SK-N-SH (cell line): ENCODE results near the gene UEVLD. TPM values are rescaled to one million over a fixed set of nuclear protein-coding genes. Genes with fewer than 3 reads are reported as not detected.

Experiments
- CTCF ChIA-PET: fragments of 300-600, 350-600 bp; formaldehyde crosslinking; extraction: SDS; loops from one replicate; lab custom pipeline; 2021; lab: Yijun Ruan, JAX
- POLR2A ChIA-PET: fragments of 350-600 bp; sonication (Branson Sonifier 250); formaldehyde crosslinking; extraction: SDS; loops from one replicate; lab custom pipeline; 2020; ENCODE audit warnings: antibody characterized with exemption, inconsistent platforms; lab: Yijun Ruan, JAX
- DNase-seq: peaks from one replicate; pipeline ENCODE4 v3.0.0; 2012
- H2AFZ ChIP-seq: fragments of 200-600 bp; sonication (generic); 2 replicates; pipeline ENCODE4 v1.8.1; 2016; ENCODE audit warnings: antibody characterized with exemption, mild to moderate bottlenecking, low read depth
- H3F3A ChIP-seq: fragments of 200-600 bp; sonication (generic); replicated peaks from 2 replicates; pipeline ENCODE3; 2016; ENCODE audit warnings: antibody characterized with exemption, mild to moderate bottlenecking; ENCODE audit not compliant: insufficient read depth
- H3K27ac ChIP-seq, 2 experiments: fragments of 200-500 bp in 1 of 2; fragments of 200-600 bp in 1 of 2; sonication (Bioruptor generic) in 1 of 2; sonication (generic), shearing (Covaris generic) in 1 of 2; 2 replicates each; pipeline versions ENCODE4 v1.5.1 to v1.6.1; 2014 to 2016; ENCODE audit warnings: low read depth in 2 of 2, inconsistent platforms in 1 of 2, low read length in 1 of 2, mild to moderate bottlenecking in 1 of 2, mixed read lengths in 1 of 2
- H3K27me3 ChIP-seq: fragments of 200-600 bp; sonication (generic), shearing (Covaris generic); 2 replicates; pipeline ENCODE4 v1.6.1; 2016; ENCODE audit warnings: mixed run types; ENCODE audit not compliant: insufficient read depth
- H3K36me3 ChIP-seq, 2 experiments: fragments of 200-500 bp in 1 of 2; fragments of 200-600 bp in 1 of 2; sonication (Bioruptor generic) in 1 of 2; sonication (generic) in 1 of 2; replicated peaks in 1 of 2; 2 replicates each; pipeline versions ENCODE3 to v1.5.1; 2014 to 2016; ENCODE audit warnings: low read length in 1 of 2, mild to moderate bottlenecking in 1 of 2; ENCODE audit not compliant: insufficient read depth in 2 of 2, control insufficient read depth in 1 of 2
- H3K4me1 ChIP-seq, 2 experiments: fragments of 200-500 bp in 1 of 2; fragments of 200-600 bp in 1 of 2; sonication (Bioruptor generic) in 1 of 2; sonication (generic), shearing (Covaris generic) in 1 of 2; 2 replicates each; pipeline versions ENCODE4 v1.5.1 to v1.6.1; 2014 to 2016; ENCODE audit warnings: low read depth in 1 of 2, low read length in 1 of 2, mixed run types in 1 of 2; ENCODE audit not compliant: insufficient read depth in 2 of 2, control insufficient read depth in 1 of 2
- H3K4me2 ChIP-seq: fragments of 200-600 bp; sonication (generic), shearing (Covaris generic); 2 replicates; pipeline ENCODE4 v1.6.1; 2017; ENCODE audit warnings: mixed run types
- H3K4me3 ChIP-seq, 2 experiments: fragments of 200-500 bp in 1 of 2; fragments of 200-600 bp in 1 of 2; sonication (Bioruptor generic) in 1 of 2; sonication (generic), shearing (Covaris generic) in 1 of 2; 2 replicates each; pipeline versions ENCODE4 v1.5.1 to v1.8.1; 2014 to 2016; ENCODE audit warnings: low read depth in 2 of 2, inconsistent platforms in 1 of 2, low read length in 1 of 2, mild to moderate bottlenecking in 1 of 2, mixed read lengths in 1 of 2, moderate library complexity in 1 of 2
- H3K79me2 ChIP-seq: fragments of 200-600 bp; sonication (generic); 2 replicates; pipeline ENCODE4 v1.8.1; 2017; ENCODE audit warnings: mild to moderate bottlenecking; ENCODE audit not compliant: insufficient read depth
- H3K9ac ChIP-seq: fragments of 200-600 bp; sonication (generic); 2 replicates; pipeline ENCODE4 v1.6.1; 2017; ENCODE audit warnings: mixed run types
- H3K9me2 ChIP-seq: fragments of 200-600 bp; sonication (generic); 2 replicates; pipeline ENCODE4 v1.6.1; 2017; ENCODE audit warnings: mixed run types
- H3K9me3 ChIP-seq: fragments of 200-600 bp; sonication (generic); 2 replicates; pipeline ENCODE4 v1.6.1; 2017; ENCODE audit warnings: mixed run types, mild to moderate bottlenecking, moderate library complexity
- H4K20me1 ChIP-seq: fragments of 200-600 bp; sonication (generic); 2 replicates; pipeline ENCODE4 v1.6.1; 2017; ENCODE audit warnings: mild to moderate bottlenecking, mixed run types; ENCODE audit not compliant: insufficient read depth
- EP300 ChIP-seq, 2 experiments: IDR thresholded peaks; 2 replicates each; pipeline versions ENCODE4 v1.4.0 to v1.6.1; 2012; ENCODE audit warnings: borderline replicate concordance in 1 of 2, low read depth in 1 of 2, low read length in 1 of 2
- FOSL2 ChIP-seq: IDR thresholded peaks from 2 replicates; pipeline ENCODE4 v1.4.0; 2012; ENCODE audit warnings: low read depth, mild to moderate bottlenecking, moderate library complexity, borderline replicate concordance
- MXI1 ChIP-seq: IDR thresholded peaks from 2 replicates; pipeline ENCODE4 v1.6.1; 2012; ENCODE audit warnings: mild to moderate bottlenecking, low read depth, low read length, improper control_type of control experiment
- NRF1 ChIP-seq: IDR thresholded peaks from 2 replicates; pipeline ENCODE4 v1.6.1; 2012; ENCODE audit warnings: low read depth, mild to moderate bottlenecking, low read length
- PBX3 ChIP-seq: IDR thresholded peaks from 2 replicates; pipeline ENCODE4; 2012
- RAD21 ChIP-seq: IDR thresholded peaks from 2 replicates; pipeline ENCODE4 v1.6.1; 2012; ENCODE audit warnings: mild to moderate bottlenecking, low read length
- REST ChIP-seq: IDR thresholded peaks from 2 replicates; pipeline ENCODE4 v1.6.1; 2012; ENCODE audit warnings: mild to moderate bottlenecking, low read depth, low read length, moderate library complexity
- RFX5 ChIP-seq: IDR thresholded peaks from 2 replicates; pipeline ENCODE4 v1.6.1; 2012; ENCODE audit warnings: mild to moderate bottlenecking, improper control_type of control experiment, low read length
- SIN3A ChIP-seq: IDR thresholded peaks from 2 replicates; pipeline ENCODE4 v1.6.1; 2012; ENCODE audit warnings: low read depth, mild to moderate bottlenecking, low read length, moderate library complexity, borderline replicate concordance
- TCF12 ChIP-seq: IDR thresholded peaks from 2 replicates; pipeline ENCODE4 v1.4.0; 2012
- TEAD4 ChIP-seq: IDR thresholded peaks from 2 replicates; pipeline ENCODE4 v1.4.0; 2012; ENCODE audit warnings: mild to moderate bottlenecking, borderline replicate concordance; ENCODE audit not compliant: insufficient read depth
- USF1 ChIP-seq: IDR thresholded peaks from 2 replicates; pipeline ENCODE4 v1.4.0; 2012; ENCODE audit warnings: low read depth, borderline replicate concordance
- YY1 ChIP-seq: IDR thresholded peaks from 2 replicates; pipeline ENCODE4 v1.4.0; 2012; ENCODE audit warnings: low read depth, mild to moderate bottlenecking
- ZBTB33 ChIP-seq: IDR thresholded peaks from 2 replicates; pipeline ENCODE4 v1.4.0; 2012; ENCODE audit warnings: low read depth, borderline replicate concordance
- WGBS: methylation state at CpG from one replicate; pipeline ENCODE4 v1.1.6; 2017; ENCODE audit warnings: low lambda C conversion rate; 5-methylcytosine and 5-hydroxymethylcytosine counted together
- polyA plus RNA-seq, 3 experiments: library from polyadenylated mRNA; depleted of rRNA; stranded (reverse); fragments of >200 nt; gene quantifications; 2 replicates each; pipeline ENCODE4 v1.2.3, GENCODE V29; 2012
- TF ChIP-seq, protein P1 (sequence below): fragments of 200-600 bp; sonication (generic); IDR thresholded peaks from 2 replicates; pipeline ENCODE4 v1.6.1; 2017; ENCODE audit warnings: antibody characterized with exemption, mild to moderate bottlenecking, moderate library complexity

Gene UEVLD
- polyA plus RNA-seq, 1 of the 3 experiments (the other 2 are of a cell fraction): 8.9 TPM

- Histone ChIP-seq H3F3A (peaks cover 5% of the 10 kb centered on the region), H3K9me2 (no peaks in the 10 kb centered on the region), H3K4me3 (no peak overlapping the region), H3K36me3 (peaks cover 7 to 21% of the 10 kb centered on the region in 2 experiments), H3K9me3 (no peaks in the 10 kb centered on the region), H3K9ac (no peak overlapping the region), H3K27me3 (no peaks in the 10 kb centered on the region), H4K20me1 (no peaks in the 10 kb centered on the region; the same call in 1 of the 2 replicates), H2AFZ (no peak overlapping the region), H3K4me1 (no peaks in the 10 kb centered on the region), H3K79me2 (peaks cover 50% of the 10 kb centered on the region), H3K27ac (no peak overlapping the region), H3K4me2 (no peak overlapping the region)
- WGBS: 80% methylated on average over 1 of the region's 1 CpG
- CTCF ChIA-PET: no interaction called here
- DNase-seq: no peak
- TF ChIP-seq PBX3 (no peak), EP300 (IDR thresholded peaks at IDR 0.05; ENCODE audit: borderline replicate concordance in 1 of 2, low read depth in 1 of 2, low read length in 1 of 2) (no peak), YY1 (no peak), FOSL2 (no peak), ZBTB33 (no peak), SIN3A (no peak), RAD21 (no peak), TEAD4 (no peak), TCF12 (no peak), MXI1 (no peak), NRF1 (no peak), USF1 (no peak), RFX5 (no peak), REST (no peak)
- TF ChIP-seq, protein P1, sequence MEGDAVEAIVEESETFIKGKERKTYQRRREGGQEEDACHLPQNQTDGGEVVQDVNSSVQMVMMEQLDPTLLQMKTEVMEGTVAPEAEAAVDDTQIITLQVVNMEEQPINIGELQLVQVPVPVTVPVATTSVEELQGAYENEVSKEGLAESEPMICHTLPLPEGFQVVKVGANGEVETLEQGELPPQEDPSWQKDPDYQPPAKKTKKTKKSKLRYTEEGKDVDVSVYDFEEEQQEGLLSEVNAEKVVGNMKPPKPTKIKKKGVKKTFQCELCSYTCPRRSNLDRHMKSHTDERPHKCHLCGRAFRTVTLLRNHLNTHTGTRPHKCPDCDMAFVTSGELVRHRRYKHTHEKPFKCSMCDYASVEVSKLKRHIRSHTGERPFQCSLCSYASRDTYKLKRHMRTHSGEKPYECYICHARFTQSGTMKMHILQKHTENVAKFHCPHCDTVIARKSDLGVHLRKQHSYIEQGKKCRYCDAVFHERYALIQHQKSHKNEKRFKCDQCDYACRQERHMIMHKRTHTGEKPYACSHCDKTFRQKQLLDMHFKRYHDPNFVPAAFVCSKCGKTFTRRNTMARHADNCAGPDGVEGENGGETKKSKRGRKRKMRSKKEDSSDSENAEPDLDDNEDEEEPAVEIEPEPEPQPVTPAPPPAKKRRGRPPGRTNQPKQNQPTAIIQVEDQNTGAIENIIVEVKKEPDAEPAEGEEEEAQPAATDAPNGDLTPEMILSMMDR: no peak
- POLR2A ChIA-PET: no interaction called here
Observed at GRCh38 chr11:18581825-18582224, 6.7 kb downstream of the UEVLD start.
